Measurements from ENCODE around the gene TEX48.

The TEX48 gene

GRCh38 chr9:114681594-114682332, at the start of gene TEX48:
Gene TEX48, minus strand, starts transcription at chr9:114682192. Its CDS starts 10,469 bp downstream, at chr9:114671723.
- peak; percentile 75 for TF ChIP-seq CTCF (IDR thresholded peaks at IDR 0.05)

GRCh38 chr9:114731701-114732100, 49.7 kb upstream of the TEX48 start:
- TF ChIP-seq CTCF (IDR thresholded peaks at IDR 0.05): no peak

DNA sequence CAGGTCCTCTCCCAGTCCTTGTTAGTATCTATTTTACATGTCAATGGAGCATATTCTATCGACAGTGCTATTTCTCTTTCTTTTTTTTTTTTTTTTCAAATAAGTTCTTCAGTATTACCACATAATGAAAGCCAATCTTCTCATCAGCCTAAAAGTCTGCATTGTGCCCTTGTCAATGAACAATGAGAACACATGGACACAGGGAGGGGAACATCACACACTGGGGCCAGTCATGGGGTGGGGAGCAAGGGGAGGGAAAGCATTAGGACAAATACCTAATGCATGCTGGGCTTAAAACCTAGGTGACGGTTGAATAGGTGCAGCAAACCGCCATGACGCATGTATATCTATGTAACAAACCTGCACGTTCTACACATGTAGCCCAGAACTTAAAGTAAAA, 47.7 kb upstream of the TEX48 start:
- TF ChIP-seq CTCF (IDR thresholded peaks at IDR 0.05): no peak

DNA sequence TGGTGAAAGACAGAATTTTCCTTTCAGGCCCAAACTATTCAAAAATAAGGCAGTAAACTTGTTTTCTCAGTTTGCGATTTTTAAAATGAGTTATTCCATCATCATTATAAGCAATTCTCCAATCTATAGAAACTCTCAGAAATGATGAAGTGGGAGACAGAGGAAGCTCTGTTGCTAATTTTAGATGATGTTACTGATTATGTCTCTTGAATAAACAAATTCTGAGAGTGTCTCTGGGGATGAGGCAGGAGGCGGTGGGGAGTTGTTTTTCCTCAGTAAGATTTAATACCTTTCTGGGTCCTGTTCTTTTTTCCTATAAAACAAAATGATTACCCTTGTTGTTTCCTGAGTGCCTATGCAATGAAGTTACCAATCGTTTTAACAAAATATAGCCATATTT, 43.9 kb upstream of the TEX48 start:
- TF ChIP-seq CTCF (IDR thresholded peaks at IDR 0.05): no peak

DNA sequence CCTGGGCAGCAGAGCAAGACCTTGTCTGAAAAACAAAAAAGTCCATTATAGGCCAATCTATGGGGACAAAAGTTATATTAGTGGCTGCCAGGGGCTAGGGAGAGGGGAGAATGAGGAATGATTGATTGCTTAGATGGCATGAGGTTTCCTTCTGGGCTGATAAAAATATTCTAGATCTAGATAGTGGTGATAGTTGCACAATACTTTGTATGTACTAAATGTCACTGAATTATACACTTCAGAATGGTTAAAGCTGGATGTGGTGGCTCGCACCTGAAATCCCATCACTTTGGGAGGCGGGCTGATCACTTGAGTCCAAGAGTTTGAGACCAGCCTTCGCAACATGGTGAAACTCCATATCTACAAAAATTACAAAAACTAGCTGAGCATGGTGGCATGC, 42.8 kb upstream of the TEX48 start:
- TF ChIP-seq CTCF (IDR thresholded peaks at IDR 0.05): no peak

DNA sequence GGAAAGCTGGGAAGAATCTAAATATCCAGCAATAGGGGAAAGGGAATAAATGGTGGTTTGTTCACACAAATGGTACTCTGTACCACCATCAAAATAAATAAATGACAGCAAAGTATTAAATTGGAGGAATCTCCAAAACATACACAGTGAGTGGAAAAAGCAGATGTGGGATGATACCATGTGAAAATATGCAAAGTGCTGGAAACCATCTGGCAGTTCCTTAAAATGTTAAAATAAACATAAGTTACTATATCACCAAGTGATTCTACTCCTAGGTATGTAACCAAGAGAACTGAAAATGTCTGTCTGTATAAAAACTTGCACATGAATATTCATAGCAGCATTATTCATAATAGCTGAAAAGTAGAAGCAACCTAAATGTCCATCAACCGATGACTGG, 41.9 kb upstream of the TEX48 start:
- TF ChIP-seq CTCF (IDR thresholded peaks at IDR 0.05): no peak

- no peak for TF ChIP-seq CTCF (IDR thresholded peaks at IDR 0.05)
Measured at GRCh38 chr9:114722937-114723620, 41.1 kb upstream of the TEX48 start.
